Kidney capillary endothelial cell (primary cell): ENCODE data around the gene PLCL1.
"Not testable (repeated sequence)": the region's sequence is repeated elsewhere in the genome, so short reads cannot be mapped to it uniquely, and the experiment has no call there.

ENCODE experiments used
- DNase-seq: peaks from one replicate; pipeline ENCODE4 v3.0.0-alpha.2; 2018; ENCODE audit warnings: low spot score

The PLCL1 gene

GRCh38 chr2:198178766-198179165 is 374.4 kb downstream of the PLCL1 start:
- DNase-seq, result no peak

GRCh38 chr2:198186257-198186656 is 381.9 kb downstream of the PLCL1 start:
- no peak for DNase-seq

DNA sequence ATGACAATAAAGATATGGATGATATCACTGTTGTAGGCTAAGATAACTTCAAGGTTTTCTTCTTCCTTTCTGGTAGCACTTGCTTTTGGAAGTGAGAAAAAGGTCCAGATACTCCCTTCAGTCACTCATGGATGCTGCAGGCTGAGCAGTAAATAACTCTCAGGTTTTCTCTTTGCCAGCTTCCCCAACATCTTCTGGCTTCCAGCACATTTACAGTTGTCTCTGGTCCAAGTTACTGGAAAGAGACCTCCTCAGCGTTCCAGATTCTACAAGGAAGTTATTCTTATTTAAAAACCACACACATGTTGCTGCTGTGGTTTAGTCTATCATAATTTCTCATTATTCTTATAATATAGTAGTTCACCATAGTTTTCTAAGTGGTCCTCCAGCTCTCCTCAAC is 383.4 kb downstream of the PLCL1 start:
- no peak for DNase-seq

GRCh38 chr2:198188982-198189381 is 384.6 kb downstream of the PLCL1 start:
- no peak for DNase-seq

GRCh38 chr2:198191651-198192050 is 387.3 kb downstream of the PLCL1 start:
- DNase-seq, result no peak

- DNase-seq, result not testable (repeated sequence)
Measured at GRCh38 chr2:198196556-198196955, 392.2 kb downstream of the PLCL1 start.
